K562 (cell line): ENCODE measurements around the gene FOXI1. TPM values are rescaled to one million over a fixed set of nuclear protein-coding genes. Genes with fewer than 3 reads are reported as not detected.

Experiments
- ATAC-seq: fragments of 200-7000 bp; cut with Tn5 transposase; 3 replicates; pipeline ENCODE4 v1.9.1; 2020; ENCODE audit warnings: moderate library complexity
- BruUV-seq: library from RNA; stranded (reverse); fragments of 400-500 nt; replicated peaks from 2 replicates; lab custom pipeline; 2021; lab: Mats Ljungman, UMichigan
- CTCF ChIA-PET: fragments of 300-600 bp; formaldehyde crosslinking; extraction: SDS; loops from one replicate; lab custom pipeline; 2021; ENCODE audit warnings: low intra/inter-chr PET ratio; lab: Yijun Ruan, JAX
- POLR2A ChIA-PET: fragments of 300-600, 350-650 bp; sonication (Branson Sonifier 250); formaldehyde crosslinking; extraction: SDS; loops from one replicate; lab custom pipeline; 2021; ENCODE audit warnings: antibody characterized with exemption, inconsistent platforms; lab: Yijun Ruan, JAX
- DNase-seq, 4 experiments: peaks; one replicate each; pipeline versions ENCODE4 v3.0.0 to v3.0.0-alpha.2; 2011 to 2018; ENCODE audit warnings: low spot score in 3 of 4, mixed read lengths in 3 of 4; ENCODE audit errors: extremely low read depth in 1 of 4
- FAIRE-seq: peaks from 2 replicates; lab custom pipeline; 2011; peaks lifted over from hg19 to GRCh38; lab: Jason Lieb, UNC
- H2AFZ ChIP-seq: 2 replicates; pipeline ENCODE4 v1.6.0; 2011; ENCODE audit warnings: low read depth, low read length, control low read depth, inconsistent platforms
- H3K27ac ChIP-seq: fragments of 200-600 bp; 3 replicates; pipeline ENCODE4 v1.8.0; 2011; ENCODE audit warnings: low read depth, mild to moderate bottlenecking, control low read depth, inconsistent platforms, low read length, moderate library complexity, mixed read lengths; ENCODE audit errors: extremely low read depth
- H3K27me3 ChIP-seq, 2 experiments: fragments of 300-600 bp in 1 of 2; 2 replicates in 1 of 2; 3 replicates in 1 of 2; pipeline versions ENCODE4 v1.6.0 to v1.8.0; 2011; ENCODE audit warnings: inconsistent platforms in 2 of 2, low read length in 2 of 2, mild to moderate bottlenecking in 1 of 2, mixed read lengths in 1 of 2, moderate library complexity in 1 of 2; ENCODE audit not compliant: control insufficient read depth in 2 of 2, insufficient read depth in 2 of 2
- H3K36me3 ChIP-seq: fragments of 300-600 bp; 3 replicates; pipeline ENCODE4 v1.8.0; 2011; ENCODE audit warnings: mild to moderate bottlenecking, low read length, inconsistent platforms; ENCODE audit not compliant: control insufficient read depth, insufficient read depth
- H3K4me1 ChIP-seq, 2 experiments: fragments of 200-600 bp in 1 of 2; replicated peaks in 1 of 2; 2 replicates in 1 of 2; 3 replicates in 1 of 2; pipeline versions ENCODE4 v1.5.1 to v1.8.0; 2011; ENCODE audit warnings: inconsistent platforms in 2 of 2, low read length in 2 of 2, mild to moderate bottlenecking in 1 of 2, mixed read lengths in 1 of 2, moderate library complexity in 1 of 2; ENCODE audit not compliant: control insufficient read depth in 2 of 2, insufficient read depth in 2 of 2
- H3K4me2 ChIP-seq: 2 replicates; pipeline ENCODE4 v1.6.1; 2011; ENCODE audit warnings: low read length, control low read depth, inconsistent platforms, mixed read lengths; ENCODE audit not compliant: insufficient read depth
- H3K4me3 ChIP-seq: fragments of 200-600 bp; sonication (generic), shearing (Covaris generic); 2 replicates; pipeline ENCODE4 v1.5.1; 2016; ENCODE audit warnings: control low read depth, inconsistent platforms
- H3K79me2 ChIP-seq: fragments of 200-600 bp; 3 replicates; pipeline ENCODE4 v1.8.0; 2011; ENCODE audit warnings: low read length, inconsistent platforms; ENCODE audit not compliant: control insufficient read depth, insufficient read depth
- H3K9ac ChIP-seq, 2 experiments: 2 replicates each; pipeline versions ENCODE4 v1.6.0 to v1.6.1; 2011; ENCODE audit warnings: low read depth in 2 of 2, low read length in 2 of 2, control low read depth in 1 of 2, inconsistent platforms in 1 of 2, mild to moderate bottlenecking in 1 of 2, mixed read lengths in 1 of 2; ENCODE audit not compliant: insufficient read depth in 1 of 2
- H3K9me1 ChIP-seq: one replicate; pipeline ENCODE4 v1.6.0; 2011; ENCODE audit warnings: inconsistent platforms, mild to moderate bottlenecking, low read length, moderate library complexity; ENCODE audit not compliant: control insufficient read depth, insufficient read depth
- H3K9me3 ChIP-seq: replicated peaks from 2 replicates; pipeline ENCODE4 v1.5.1; 2011; ENCODE audit warnings: low read depth, low read length, inconsistent platforms; ENCODE audit not compliant: control insufficient read depth, insufficient read depth
- H4K20me1 ChIP-seq: replicated peaks from 2 replicates; pipeline ENCODE4 v1.6.1; 2011; ENCODE audit warnings: low read length, inconsistent platforms, mixed read lengths; ENCODE audit not compliant: control insufficient read depth, insufficient read depth
- ARID2 ChIP-seq: fragments of 450-650 bp; IDR thresholded peaks from 2 replicates; pipeline ENCODE4 v1.6.1; 2017; ENCODE audit warnings: antibody characterized with exemption, mild to moderate bottlenecking
- LEF1 ChIP-seq: fragments of 450-650 bp; IDR thresholded peaks from 2 replicates; pipeline ENCODE4 v1.6.1; 2016; ENCODE audit warnings: mild to moderate bottlenecking
- YY1 ChIP-seq, 3 experiments: IDR thresholded peaks; 2 replicates each; pipeline ENCODE4 v1.6.1; 2011; ENCODE audit warnings: low read length in 2 of 3, mild to moderate bottlenecking in 2 of 3, moderate library complexity in 2 of 3, borderline replicate concordance in 1 of 3, control low read depth in 1 of 3, low read depth in 1 of 3; ENCODE audit not compliant: insufficient read depth in 3 of 3, insufficient replicate concordance in 2 of 3, control insufficient read depth in 1 of 3, insufficient read length in 1 of 3; ENCODE audit errors: extremely low read depth in 1 of 3
- ZFX ChIP-seq: sonication (generic); formaldehyde crosslinking; IDR thresholded peaks from 2 replicates; pipeline ENCODE4 v1.8.0; 2022; ENCODE audit warnings: mild to moderate bottlenecking, missing genetic modification reagents, moderate library complexity
- ZNF24 ChIP-seq: fragments of 450-650 bp; IDR thresholded peaks from 2 replicates; pipeline ENCODE4 v1.6.1; 2016
- WGBS: fragments of 100-300 bp; shearing (Covaris generic); methylation state at CpG from one replicate; pipeline ENCODE4 v1.1.6; 2016; ENCODE audit warnings: low coverage, mixed read lengths; ENCODE audit not compliant: insufficient coverage; ENCODE audit errors: missing lambda C conversion rate; 5-methylcytosine and 5-hydroxymethylcytosine counted together
- in situ Hi-C: fragments of 300-500 bp; cut with MboI; formaldehyde crosslinking; loops from 4 replicates; pipeline ENCODE4 v1.15.0; 2018; ENCODE audit warnings: inconsistent platforms, mixed read lengths
- intact Hi-C: fragments of 100-400 bp; cut with micrococcal nuclease; formaldehyde crosslinking; loops from 2 replicates; pipeline ENCODE4 v1.14.2; 2022
- polyA plus RNA-seq, 8 experiments: library from polyadenylated mRNA; depleted of rRNA in 4 of 8; stranded (reverse) in 5 of 8; unstranded in 3 of 8; fragments of >200 nt; fragmentation: Nextera tagmentation in 2 of 8; fragmentation: Illumina TruSeq in 1 of 8; extraction: Ambion mirVana in 2 of 8; extraction: Trizol in 1 of 8; gene quantifications; 2 replicates each; pipeline versions ENCODE4 v1.2.1 to v1.2.3, GENCODE V29; 2011 to 2014; ENCODE audit warnings: inconsistent platforms in 1 of 8, missing spikeins in 1 of 8
- total RNA-seq, 7 experiments: library from RNA; depleted of rRNA in 6 of 7; stranded (reverse); fragments of >200 nt in 6 of 7; fragmentation: Illumina TruSeq in 2 of 7; extraction: Trizol in 2 of 7; gene quantifications; 2 replicates each; pipeline versions ENCODE4 v1.2.1 to v1.2.3, GENCODE V29; 2011 to 2021; ENCODE audit warnings: low replicate concordance in 1 of 7
- TF ChIP-seq, protein P1 (sequence below): sonication (generic); formaldehyde crosslinking; IDR thresholded peaks from 2 replicates; pipeline ENCODE4 v1.8.1; 2023; ENCODE audit warnings: mild to moderate bottlenecking, missing genetic modification reagents
- TF ChIP-seq, protein P2 (sequence below): fragments of 250-450 bp; sonication (Bioruptor Pico); IDR thresholded peaks from 2 replicates; pipeline ENCODE4 v1.8.0; 2022; ENCODE audit warnings: inconsistent platforms, mild to moderate bottlenecking, moderate library complexity, borderline replicate concordance

FOXI1 gene
- total and polyA plus RNA-seq, 9 of the 15 experiments (the other 6 are each of a cell fraction or from before 2014, with no cell fraction given) = not detected

DNA sequence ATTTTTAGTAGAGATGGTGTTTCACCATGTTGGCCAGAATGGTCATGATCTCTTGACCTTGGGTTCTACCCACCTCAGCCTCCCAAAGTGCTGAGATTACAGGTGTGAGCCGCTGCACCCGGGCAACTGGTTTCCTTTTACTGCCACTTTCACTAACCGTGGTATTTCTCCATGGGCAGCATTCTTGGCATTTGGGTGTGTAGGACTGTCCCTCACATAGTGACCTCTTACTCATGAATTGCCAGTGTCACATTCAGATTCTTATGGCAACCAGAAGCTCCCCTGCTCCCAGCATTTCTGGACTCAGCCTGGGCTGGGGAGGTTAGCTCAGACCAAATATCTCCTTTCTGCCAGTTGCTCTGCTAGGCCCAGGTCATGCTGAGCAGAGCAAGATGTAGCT lies 50.1 kb downstream of the FOXI1 start (continued):
- TF ChIP-seq, protein P1, sequence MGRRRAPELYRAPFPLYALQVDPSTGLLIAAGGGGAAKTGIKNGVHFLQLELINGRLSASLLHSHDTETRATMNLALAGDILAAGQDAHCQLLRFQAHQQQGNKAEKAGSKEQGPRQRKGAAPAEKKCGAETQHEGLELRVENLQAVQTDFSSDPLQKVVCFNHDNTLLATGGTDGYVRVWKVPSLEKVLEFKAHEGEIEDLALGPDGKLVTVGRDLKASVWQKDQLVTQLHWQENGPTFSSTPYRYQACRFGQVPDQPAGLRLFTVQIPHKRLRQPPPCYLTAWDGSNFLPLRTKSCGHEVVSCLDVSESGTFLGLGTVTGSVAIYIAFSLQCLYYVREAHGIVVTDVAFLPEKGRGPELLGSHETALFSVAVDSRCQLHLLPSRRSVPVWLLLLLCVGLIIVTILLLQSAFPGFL (CRISPR knock-in tag) = no peak
- no peak for TF ChIP-seq LEF1

DNA sequence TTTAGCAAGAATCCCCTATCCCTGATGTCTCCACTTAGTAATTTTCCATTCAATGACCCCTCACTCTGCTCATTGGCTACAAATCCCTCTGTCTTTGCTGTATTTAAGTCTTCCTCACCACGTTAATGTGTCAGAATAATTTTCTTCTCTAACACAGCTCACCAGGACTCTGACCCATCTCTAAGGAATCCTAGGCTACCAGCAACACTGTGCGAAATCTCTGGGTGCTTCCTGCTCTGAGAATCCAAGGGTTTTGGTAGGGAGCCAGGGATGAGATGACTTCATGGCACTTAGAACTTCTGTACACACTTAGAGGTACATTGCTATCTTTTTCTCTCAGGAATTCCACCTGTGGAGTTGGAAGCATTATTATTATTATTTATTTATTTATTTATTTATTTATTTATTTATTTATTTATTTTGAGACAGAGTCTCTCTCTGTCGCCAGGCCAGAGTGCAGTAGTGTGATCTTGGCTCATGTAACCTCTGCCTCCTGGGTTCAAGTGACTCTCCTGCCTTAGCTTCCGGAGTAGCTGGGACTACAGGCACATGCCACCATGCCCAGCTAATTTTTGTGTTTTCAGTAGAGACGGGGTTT lies 53.5 kb downstream of the FOXI1 start:
- POLR2A ChIA-PET = interaction anchor here (0.7 kb wide), 1 partner anchor 8 kb away, joined by 3 read pairs; no protein-coding TSS in a partner anchor
- Histone ChIP-seq H3K9ac (no peak overlapping the region), H3K9me1 (no peaks in the 10 kb centered on the region), H3K27me3 (peaks cover 5 to 20% of the 10 kb centered on the region in 2 experiments), H3K9me3 (no peaks in the 10 kb centered on the region), H3K36me3 (no peaks in the 10 kb centered on the region), H2AFZ (no peak overlapping the region), H3K27ac (no peak overlapping the region), H3K4me3 (no peak overlapping the region), H3K4me1 (no peaks in the 10 kb centered on the region; a peak in 3 of 5 replicates), H3K4me2 (no peak overlapping the region), H3K79me2 (no peaks in the 10 kb centered on the region)
- intact Hi-C loops = no loop called here
- 13% methylated on average over 5 of the region's 5 CpGs for WGBS
- in situ Hi-C loops = no loop called here
- no peak for ATAC-seq
- TF ChIP-seq ZNF24 (no peak), ZFX (CRISPR knock-in tag) (no peak), ARID2 (no peak), YY1 (IDR thresholded peaks at IDR 0.05; ENCODE audit: borderline replicate concordance in 1 of 3, control insufficient read depth in 1 of 3, extremely low read depth in 1 of 3, insufficient read depth in 3 of 3, insufficient read length in 1 of 3, insufficient replicate concordance in 2 of 3, low read depth in 1 of 3, low read length in 2 of 3) (no peak)
- TF ChIP-seq, protein P2, sequence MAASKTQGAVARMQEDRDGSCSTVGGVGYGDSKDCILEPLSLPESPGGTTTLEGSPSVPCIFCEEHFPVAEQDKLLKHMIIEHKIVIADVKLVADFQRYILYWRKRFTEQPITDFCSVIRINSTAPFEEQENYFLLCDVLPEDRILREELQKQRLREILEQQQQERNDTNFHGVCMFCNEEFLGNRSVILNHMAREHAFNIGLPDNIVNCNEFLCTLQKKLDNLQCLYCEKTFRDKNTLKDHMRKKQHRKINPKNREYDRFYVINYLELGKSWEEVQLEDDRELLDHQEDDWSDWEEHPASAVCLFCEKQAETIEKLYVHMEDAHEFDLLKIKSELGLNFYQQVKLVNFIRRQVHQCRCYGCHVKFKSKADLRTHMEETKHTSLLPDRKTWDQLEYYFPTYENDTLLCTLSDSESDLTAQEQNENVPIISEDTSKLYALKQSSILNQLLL (CRISPR knock-in tag) = no peak
- TF ChIP-seq, all 486 proteins: peak for 0
- FAIRE-seq = no peak
- BruUV-seq = no TSS peak
- CTCF ChIA-PET = no interaction called here
- H4K20me1 ChIP-seq = no peaks in the 10 kb centered on the region; the same call in 1 of the 2 replicates
- no peak for DNase-seq

Other genes starting within 250 kb of the FOXI1 start
- gene INSYN2B, start 125.4 kb upstream of the FOXI1 start, total RNA-seq (2014; rRNA removed) = not detected in 2 replicates
- not detected in 2 replicates for gene INSYN2B, start 125.4 kb upstream of the FOXI1 start, total RNA-seq (2014; rRNA removed; fragmentation: Illumina TruSeq; extraction: Trizol)
- not detected in 2 replicates for gene INSYN2B, start 125.4 kb upstream of the FOXI1 start, total RNA-seq (2015; rRNA removed; fragmentation: Illumina TruSeq; extraction: Trizol)
- gene INSYN2B, start 125.4 kb upstream of the FOXI1 start, total RNA-seq (2021) = not detected in 2 replicates
- not detected in 2 replicates for gene INSYN2B, start 125.4 kb upstream of the FOXI1 start, polyA plus RNA-seq (2011; rRNA removed)
- gene INSYN2B, start 125.4 kb upstream of the FOXI1 start, polyA plus RNA-seq (2014; fragmentation: Illumina TruSeq; extraction: Trizol) = not detected in 2 replicates
- gene INSYN2B, start 125.4 kb upstream of the FOXI1 start, polyA plus RNA-seq (2014; fragmentation: Nextera tagmentation; extraction: Ambion mirVana) = not detected
- not detected in 2 replicates for gene INSYN2B, start 125.4 kb upstream of the FOXI1 start, polyA plus RNA-seq (2014; rRNA removed)
- gene C5orf58, start 127.1 kb downstream of the FOXI1 start, total RNA-seq (2014; rRNA removed) = 1.8 and 2.9 TPM in 2 replicates
- 4.3 and 5.3 TPM in 2 replicates for gene C5orf58, start 127.1 kb downstream of the FOXI1 start, total RNA-seq (2014; rRNA removed; fragmentation: Illumina TruSeq; extraction: Trizol)
- gene C5orf58, start 127.1 kb downstream of the FOXI1 start, total RNA-seq (2015; rRNA removed; fragmentation: Illumina TruSeq; extraction: Trizol) = 2.6 and 4.0 TPM in 2 replicates
- gene C5orf58, start 127.1 kb downstream of the FOXI1 start, total RNA-seq (2021) = 1.9 and 2.4 TPM in 2 replicates
- 0.03 and 1.5 TPM in 2 replicates for gene C5orf58, start 127.1 kb downstream of the FOXI1 start, polyA plus RNA-seq (2011; rRNA removed)
- gene C5orf58, start 127.1 kb downstream of the FOXI1 start, polyA plus RNA-seq (2014; fragmentation: Illumina TruSeq; extraction: Trizol) = 5.0 and 5.4 TPM in 2 replicates
- 1 to 10 TPM; 6.5 to 7.6 TPM for gene C5orf58, start 127.1 kb downstream of the FOXI1 start, polyA plus RNA-seq (2014; fragmentation: Nextera tagmentation; extraction: Ambion mirVana)
- gene C5orf58, start 127.1 kb downstream of the FOXI1 start, polyA plus RNA-seq (2014; rRNA removed) = 4.9 and 5.4 TPM in 2 replicates
- gene LCP2, start 191.9 kb downstream of the FOXI1 start, total RNA-seq (2014; rRNA removed) = 10.6 and 10.7 TPM in 2 replicates
- 14.6 TPM in 2 replicates for gene LCP2, start 191.9 kb downstream of the FOXI1 start, total RNA-seq (2014; rRNA removed; fragmentation: Illumina TruSeq; extraction: Trizol)
- 18.6 and 19.4 TPM in 2 replicates for gene LCP2, start 191.9 kb downstream of the FOXI1 start, total RNA-seq (2015; rRNA removed; fragmentation: Illumina TruSeq; extraction: Trizol)
- 22.2 and 24.1 TPM in 2 replicates for gene LCP2, start 191.9 kb downstream of the FOXI1 start, total RNA-seq (2021)
- gene LCP2, start 191.9 kb downstream of the FOXI1 start, polyA plus RNA-seq (2011; rRNA removed) = 28.5 and 42.2 TPM in 2 replicates
- 23.6 and 31.3 TPM in 2 replicates for gene LCP2, start 191.9 kb downstream of the FOXI1 start, polyA plus RNA-seq (2014; fragmentation: Illumina TruSeq; extraction: Trizol)
- 1 to 10 TPM; 4.0 to 5.2 TPM for gene LCP2, start 191.9 kb downstream of the FOXI1 start, polyA plus RNA-seq (2014; fragmentation: Nextera tagmentation; extraction: Ambion mirVana)
- gene LCP2, start 191.9 kb downstream of the FOXI1 start, polyA plus RNA-seq (2014; rRNA removed) = 12.6 and 14.1 TPM in 2 replicates